ENCODE data around the gene GLRX2.

Gene GLRX2

GRCh38 chr1:193110864-193111263 is 5.7 kb upstream of the GLRX2 start:
- no peak for DNase-seq

GRCh38 chr1:193110246-193110645 is 5.0 kb upstream of the GLRX2 start:
- no peak for DNase-seq

- no peak for DNase-seq
These were observed 4.4 kb upstream of the GLRX2 start for GRCh38 chr1:193109619-193110018.

- DNase-seq, result no peak
These were observed 3.3 kb upstream of the GLRX2 start for GRCh38 chr1:193108471-193108870.

- DNase-seq, result no peak
These were observed 585 bp upstream of the GLRX2 start for GRCh38 chr1:193105821-193106177.

- DNase-seq, result no peak
These were observed 710 bp downstream of the GLRX2 start for GRCh38 chr1:193104502-193104906.

GRCh38 chr1:193103759-193104501 is 1.3 kb downstream of the GLRX2 start:
- no peak for DNase-seq

GRCh38 chr1:193102662-193103061 is 2.6 kb downstream of the GLRX2 start:
- DNase-seq, result no peak

GRCh38 chr1:193094112-193094511 is 11.1 kb downstream of the GLRX2 start:
- no peak for DNase-seq

GRCh38 chr1:193090865-193091264 is 14.3 kb downstream of the GLRX2 start:
- no peak for DNase-seq

GRCh38 chr1:193087893-193088292 is 17.3 kb downstream of the GLRX2 start:
- no peak for DNase-seq

- DNase-seq, result no peak
These were observed 18.9 kb downstream of the GLRX2 start for GRCh38 chr1:193086342-193086741.

- DNase-seq, result no peak
These were observed 20.0 kb downstream of the GLRX2 start for GRCh38 chr1:193085263-193085662.

- DNase-seq, result no peak
These were observed 21.7 kb downstream of the GLRX2 start for GRCh38 chr1:193083365-193084088.

- no peak for DNase-seq
These were observed 26.0 kb downstream of the GLRX2 start for GRCh38 chr1:193079187-193079586.

- no peak for DNase-seq
These were observed 27.2 kb downstream of the GLRX2 start for GRCh38 chr1:193077991-193078390.

- no peak for DNase-seq
These were observed 34.3 kb downstream of the GLRX2 start for GRCh38 chr1:193070942-193071341.

- DNase-seq, result no peak
These were observed 34.8 kb downstream of the GLRX2 start for GRCh38 chr1:193070386-193070753.

GRCh38 chr1:193069748-193070385 is 35.3 kb downstream of the GLRX2 start:
- DNase-seq, result no peak

- DNase-seq, result no peak
These were observed 37.2 kb downstream of the GLRX2 start for GRCh38 chr1:193068013-193068412.

- no peak for DNase-seq
These were observed 38.6 kb downstream of the GLRX2 start for GRCh38 chr1:193066606-193067005.

GRCh38 chr1:193065954-193066353 is 39.3 kb downstream of the GLRX2 start:
- no peak for DNase-seq

- no peak for DNase-seq
These were observed 42.3 kb downstream of the GLRX2 start for GRCh38 chr1:193062698-193063463.

All from activated gamma-delta T cell treated with Interleukin-2 at 50 U/mL for 16 hours (primary cell).